OCI-M1 (cell line): ENCODE data around the gene LEO1.

Experiments used
- DNase-seq: peaks from one replicate; lab custom pipeline; 2025; lab: John Stamatoyannopoulos, UW

The LEO1 gene

DNA sequence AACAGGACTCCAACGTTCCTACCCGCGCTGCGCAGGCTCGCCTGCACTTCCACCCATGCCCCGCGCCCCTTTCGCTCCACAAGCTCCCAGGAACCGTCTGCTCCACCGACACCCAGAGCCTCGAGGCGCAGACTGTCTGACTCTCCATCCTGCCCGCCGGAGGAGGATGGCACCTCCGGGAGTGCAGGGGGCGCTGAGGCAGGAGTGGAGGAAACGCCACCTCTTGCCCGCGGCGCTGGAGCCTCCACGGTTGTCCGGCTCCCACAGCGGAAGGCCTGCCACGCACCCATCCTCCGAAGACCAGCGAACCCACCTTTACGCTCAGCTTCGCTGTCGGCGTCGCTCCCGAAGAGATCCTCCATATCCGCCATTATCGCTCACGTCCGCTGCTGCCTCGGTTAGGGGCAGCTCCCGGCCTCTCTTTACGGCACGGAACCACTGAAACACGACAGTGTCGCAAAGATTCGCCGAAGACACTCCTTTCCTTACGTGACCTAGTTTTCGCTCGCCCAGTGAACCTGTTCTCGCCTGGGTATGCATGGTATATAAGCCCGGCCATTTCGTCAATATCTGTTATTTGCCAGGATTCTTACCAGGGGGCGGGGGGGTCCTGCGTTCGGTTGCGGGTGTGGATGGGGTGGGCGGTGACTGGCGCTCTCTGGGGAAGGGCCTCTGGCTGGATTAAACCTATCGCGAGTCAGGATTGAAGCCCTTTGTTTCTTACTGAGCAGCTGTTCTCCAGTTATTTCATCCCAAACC lies at the start of gene LEO1:
TSS of gene LEO1 (minus strand) at position 404 of the 759 bp plus-strand sequence. CDS start at position 371, 33 bp downstream.
- peak; percentile 97 for DNase-seq

DNA sequence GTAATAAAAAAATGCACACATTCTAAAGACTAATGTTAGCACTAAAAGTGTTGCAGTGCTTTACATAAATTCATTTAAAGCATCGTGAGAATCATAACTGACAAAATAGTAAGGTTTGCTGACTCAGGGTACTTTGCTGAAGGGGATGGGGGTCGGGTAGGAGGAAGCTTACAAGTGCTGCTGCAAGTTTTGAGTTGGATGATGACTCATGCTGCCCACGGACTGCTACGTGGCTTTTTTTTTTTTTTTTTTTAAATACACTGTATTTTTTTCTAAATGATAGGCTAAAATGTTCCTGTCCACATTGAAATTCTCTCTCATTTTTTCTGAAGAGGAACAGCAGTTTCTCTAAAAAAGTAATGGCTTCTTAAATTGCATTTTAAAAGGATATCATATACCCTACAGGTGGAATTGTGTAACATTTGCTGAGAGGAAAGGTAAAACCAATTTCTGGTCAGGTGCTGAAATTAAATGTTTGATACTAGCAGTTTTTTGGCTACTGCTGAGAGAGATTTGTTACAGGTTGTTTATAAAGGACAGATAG lies 49.6 kb upstream of the LEO1 start:
- peak; percentile 90 for DNase-seq

DNA sequence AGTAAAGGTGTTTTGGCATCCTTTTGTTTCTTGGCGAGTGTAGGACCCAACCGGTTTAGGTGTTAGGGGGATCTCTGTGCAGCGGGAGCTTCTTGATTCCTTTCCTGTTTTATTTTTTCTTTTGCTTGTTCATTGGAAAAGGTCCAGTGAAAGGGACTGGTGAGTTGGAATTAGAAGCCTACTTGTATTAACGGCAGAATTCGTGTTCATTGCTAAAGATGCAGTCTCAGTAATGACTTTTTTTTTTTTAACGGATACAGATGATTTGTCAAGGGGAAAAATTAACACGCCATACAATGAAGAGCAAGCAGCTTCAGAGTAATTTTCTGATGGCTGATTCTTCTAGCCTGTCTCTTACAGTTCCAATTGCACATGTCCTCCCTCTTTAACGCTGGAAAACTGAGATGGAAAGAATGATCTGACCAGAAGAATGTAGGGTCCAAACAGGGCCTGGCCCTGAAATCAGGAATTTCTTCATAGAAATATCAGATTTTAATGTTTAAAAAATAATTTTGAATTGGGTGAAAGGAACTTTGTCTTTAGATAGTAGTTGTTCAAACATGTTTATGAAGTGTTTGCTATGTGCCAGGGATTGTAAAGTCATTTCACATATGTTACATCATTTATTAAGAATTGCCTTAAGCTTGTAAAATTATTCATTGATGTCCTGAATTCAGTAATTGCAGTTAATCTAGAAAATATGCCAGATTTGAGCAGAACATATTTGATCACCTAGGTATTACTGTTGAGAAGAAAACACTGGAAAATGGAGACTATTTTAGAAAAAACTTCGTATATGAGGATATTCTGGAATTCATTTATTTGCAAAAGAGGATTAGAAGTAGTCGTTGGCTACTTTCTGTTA lies 48.9 kb upstream of the LEO1 start:
- peak; percentile 81 for DNase-seq

DNA sequence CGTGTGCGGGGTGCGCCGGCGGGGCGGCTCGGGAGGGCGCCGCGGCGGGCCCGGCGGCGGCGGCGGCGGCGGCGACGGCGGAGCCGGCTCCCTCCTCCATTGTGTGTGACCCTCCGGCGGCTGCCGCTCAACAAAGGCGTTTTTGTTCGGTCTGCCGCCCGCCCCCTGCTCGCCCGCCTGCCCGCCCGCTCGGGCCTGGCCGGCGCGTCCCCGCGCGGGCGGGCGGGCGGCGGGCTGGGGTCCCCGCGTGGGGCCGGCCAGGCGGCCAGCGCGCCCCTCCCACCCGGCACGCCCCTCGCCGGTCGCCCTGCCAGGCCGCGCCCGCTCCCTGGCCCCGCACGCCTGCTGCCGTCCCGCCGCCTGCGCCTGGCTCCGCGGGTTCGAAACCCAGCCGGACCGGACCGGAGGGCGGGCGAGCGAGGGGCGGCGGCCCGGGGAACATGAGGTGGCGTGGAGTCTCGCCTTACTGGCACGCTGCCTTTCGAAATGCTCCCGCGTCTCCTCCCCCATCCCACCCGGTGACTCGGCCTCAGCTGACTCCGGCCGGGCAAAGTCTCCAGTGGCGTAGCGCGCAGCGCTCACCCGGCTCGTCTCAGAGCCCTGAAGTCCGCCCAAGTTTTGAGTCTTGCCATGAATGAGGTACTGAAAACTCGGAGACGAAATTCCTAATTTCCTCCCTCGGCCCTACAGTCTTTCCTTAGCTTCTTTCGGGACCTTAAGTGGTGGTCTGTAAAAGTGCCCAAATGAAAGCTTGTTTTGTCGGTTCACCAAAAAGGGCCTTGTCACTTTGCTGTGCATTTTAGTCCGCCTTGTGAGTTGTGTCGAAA lies 48.0 kb upstream of the LEO1 start:
- peak; percentile 85 for DNase-seq

DNA sequence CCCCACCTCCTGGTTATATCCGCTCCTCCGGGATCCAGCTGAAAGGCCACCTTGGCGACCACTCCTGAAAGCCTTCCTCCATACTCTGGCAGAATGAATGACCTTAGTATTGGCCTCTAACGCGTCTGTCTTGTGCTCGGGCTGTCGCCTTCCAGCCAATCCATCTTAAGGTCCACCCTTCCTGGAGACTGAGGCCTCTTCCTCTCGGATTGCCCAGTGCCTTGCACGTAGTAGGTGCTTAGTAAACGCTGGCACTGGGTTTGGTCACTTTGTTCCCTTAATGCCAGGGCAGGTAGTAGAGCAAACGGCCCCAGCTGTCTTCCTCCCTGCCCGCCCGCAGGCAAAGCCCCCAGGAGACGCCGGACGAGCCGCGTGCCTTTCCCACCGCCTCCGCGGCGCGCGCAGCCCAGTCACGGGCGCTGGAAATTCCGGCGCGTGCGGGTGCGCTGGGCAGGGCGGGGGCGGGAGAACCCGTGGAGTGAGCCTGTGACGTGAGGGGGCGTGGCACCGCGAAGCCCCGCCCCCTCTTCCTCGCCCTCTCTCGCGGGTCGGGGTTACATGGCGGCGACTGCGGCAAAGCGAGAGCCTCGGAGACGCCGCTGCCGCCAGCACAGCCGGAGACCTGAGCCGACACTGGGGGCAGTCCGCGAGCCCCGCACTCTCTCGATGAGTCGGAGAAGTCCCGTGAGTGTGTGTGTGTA lies 47.3 kb upstream of the LEO1 start, which contains the start of gene MAPK6:
TSS of gene MAPK6 (plus strand) at position 527 of the 701 bp plus-strand sequence. CDS start 27,242 bp downstream, outside the sequence.
- DNase-seq = peak; percentile 95

DNA sequence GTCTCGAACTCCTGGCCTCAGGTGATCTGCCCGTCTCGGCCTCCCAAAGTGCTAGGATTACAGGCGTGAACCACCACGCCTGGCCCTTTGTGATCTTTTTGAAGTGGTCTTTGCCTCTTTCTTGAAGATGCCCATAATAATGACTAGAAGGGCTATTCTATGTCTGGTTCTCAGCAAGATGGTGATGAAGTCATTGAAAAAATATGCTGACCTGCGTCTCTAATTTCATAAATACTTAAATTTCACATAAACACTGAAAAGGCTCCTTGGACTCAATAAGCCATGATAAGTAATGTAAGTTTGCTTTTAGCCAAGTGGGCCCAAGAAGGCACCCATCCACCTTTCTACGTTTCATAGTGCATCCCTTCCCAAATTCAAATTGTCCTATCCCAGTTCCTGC lies 46.7 kb upstream of the LEO1 start:
- DNase-seq = no peak

DNA sequence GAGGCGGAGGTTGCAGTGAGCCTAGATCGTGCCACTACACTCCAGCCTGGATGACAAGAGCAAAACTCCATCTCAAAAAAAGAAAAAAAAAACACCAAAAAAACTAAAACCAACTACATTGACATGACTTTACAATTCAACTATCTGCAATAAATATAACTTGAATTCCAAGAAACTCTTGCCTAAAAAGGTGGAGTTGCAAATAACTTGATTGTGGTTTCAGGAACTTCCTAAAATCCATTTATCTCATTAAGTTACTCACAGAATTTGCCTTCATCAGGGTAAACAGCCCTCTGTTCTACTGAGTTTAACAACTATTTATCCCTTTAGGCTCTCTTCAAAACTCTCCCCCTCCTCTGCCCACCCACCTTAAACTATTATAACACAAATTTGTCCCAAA lies 44.7 kb upstream of the LEO1 start:
- peak; percentile 54 for DNase-seq

DNA sequence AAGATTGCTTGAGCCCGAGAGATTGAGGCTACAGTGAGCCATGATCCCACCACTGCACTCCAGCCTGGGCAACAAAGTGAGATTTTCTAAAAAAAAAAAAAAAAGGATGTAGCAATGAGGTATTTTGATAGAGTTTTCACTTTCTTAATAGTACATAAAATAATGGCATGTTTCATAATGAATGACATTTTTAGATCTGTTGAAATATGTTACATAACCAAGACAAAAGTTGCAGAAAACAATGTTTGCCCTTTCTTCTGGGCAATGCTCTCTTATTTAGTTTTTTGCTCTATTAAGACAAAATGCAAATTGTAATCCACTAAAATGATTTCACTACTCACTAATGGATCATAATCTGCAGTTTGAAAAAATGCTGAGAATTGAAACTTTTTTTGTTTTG lies 43.0 kb upstream of the LEO1 start:
- DNase-seq = no peak

DNA sequence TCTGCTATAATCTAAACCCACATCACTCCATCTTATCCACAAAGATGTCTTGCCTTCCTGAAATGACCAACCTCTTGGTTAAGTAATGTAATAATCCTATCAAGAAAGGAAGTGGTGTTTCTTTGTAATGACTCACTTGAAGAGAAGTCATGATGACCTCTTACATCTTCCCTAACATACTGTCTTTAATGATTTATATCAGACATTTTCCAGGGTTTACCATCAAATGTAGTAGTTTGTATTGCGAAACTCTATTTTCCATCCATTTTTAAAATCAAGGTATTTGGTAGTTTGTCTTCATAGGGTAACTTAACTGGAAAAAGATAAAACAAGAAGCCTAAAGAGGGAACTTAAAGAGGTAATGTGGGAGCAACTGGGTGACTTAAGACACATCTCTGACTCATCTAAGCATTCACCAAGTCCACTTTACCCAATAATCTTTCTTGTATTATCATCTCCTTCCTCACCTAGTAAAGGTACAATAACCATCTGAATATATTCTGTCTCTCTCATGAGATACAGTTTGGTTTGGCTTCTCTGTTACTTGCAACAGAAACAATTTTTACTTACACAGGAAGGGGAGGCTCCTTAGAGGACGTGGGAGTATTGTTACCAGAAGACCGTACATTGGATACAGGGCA lies 41.7 kb upstream of the LEO1 start:
- DNase-seq = peak; percentile 55

DNA sequence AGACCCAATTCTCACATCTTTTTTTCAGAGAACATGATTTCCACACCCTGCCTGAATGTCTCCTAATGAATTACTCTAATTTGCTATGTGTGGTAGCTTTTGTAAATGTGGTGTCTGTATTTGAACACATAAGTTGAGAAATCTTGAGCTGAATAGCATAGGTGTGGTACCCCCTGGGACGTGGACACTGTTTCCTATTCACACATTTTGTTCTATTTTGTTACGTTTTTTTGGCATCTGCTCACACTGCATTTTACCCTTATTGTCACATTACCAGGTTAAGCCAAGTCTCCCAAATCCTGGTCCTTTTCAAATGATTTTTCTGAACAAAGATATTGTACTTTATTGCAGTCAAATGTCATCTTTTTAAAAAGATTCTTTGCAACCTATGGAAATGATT lies 40.6 kb upstream of the LEO1 start:
- DNase-seq = no peak

DNA sequence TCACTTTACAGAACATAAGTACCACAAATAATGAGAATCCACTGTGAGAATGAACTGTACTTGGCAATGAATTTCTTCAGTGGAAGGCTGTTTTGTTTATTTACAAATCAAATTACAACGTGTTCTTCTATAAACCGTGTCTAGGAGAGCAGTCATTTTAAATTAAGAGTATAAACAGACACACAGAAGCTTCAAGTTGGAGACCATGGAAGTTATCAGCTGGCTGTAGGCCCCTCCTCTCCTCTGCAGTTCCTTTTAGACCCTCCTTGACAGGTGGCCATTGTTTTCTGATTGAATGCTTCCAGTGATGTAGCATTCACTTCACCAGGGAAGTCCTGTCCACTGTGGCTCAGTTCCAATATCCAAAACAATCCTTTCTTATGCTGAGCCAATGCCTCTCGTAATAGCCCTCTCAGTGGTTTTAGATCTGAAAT lies 40.1 kb upstream of the LEO1 start:
- no peak for DNase-seq

DNA sequence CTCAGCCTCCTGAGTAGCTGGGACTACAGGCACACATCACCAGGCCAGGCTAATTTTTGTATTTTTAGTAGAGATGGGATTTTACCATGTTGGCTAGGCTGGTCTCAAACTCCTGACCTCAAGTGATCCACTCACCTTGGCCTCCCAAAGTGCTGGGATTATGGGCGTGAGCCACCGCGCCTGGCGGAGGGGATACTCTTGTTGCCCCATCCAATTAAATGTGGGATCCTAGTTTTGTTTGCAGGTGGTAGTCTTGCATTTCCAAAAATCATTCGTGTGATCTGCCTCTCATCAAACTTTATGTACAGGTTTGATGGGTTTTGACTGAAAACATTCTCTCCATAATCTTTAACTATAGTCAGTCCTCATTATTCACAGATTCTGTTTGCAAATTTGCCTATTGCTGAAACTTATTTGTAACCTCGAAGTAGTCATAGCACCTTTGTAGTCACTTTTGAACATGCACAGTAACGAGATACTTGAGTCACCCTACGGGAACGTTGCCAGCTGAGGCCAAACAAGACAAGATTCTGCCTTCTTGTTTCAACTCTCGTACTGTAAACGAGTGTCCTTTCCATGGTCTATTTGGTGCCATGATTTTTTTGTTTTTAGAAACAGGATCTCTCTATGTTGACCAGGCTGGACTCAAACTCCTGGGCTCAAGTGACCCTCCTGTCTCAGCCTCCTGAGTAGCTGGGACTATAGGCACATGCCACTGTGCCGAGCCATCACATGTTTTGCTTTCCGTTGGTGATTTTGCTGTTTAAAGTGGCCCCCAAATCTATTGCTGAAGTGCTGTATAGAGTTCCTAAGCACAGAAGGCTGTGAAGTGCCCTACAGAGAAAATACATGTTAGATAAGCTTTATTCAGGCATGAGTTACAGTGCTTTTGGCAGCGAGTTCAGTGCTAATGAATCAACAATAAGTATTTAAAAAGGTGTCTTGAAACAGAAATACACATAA lies 39.3 kb upstream of the LEO1 start:
- no peak for DNase-seq

DNA sequence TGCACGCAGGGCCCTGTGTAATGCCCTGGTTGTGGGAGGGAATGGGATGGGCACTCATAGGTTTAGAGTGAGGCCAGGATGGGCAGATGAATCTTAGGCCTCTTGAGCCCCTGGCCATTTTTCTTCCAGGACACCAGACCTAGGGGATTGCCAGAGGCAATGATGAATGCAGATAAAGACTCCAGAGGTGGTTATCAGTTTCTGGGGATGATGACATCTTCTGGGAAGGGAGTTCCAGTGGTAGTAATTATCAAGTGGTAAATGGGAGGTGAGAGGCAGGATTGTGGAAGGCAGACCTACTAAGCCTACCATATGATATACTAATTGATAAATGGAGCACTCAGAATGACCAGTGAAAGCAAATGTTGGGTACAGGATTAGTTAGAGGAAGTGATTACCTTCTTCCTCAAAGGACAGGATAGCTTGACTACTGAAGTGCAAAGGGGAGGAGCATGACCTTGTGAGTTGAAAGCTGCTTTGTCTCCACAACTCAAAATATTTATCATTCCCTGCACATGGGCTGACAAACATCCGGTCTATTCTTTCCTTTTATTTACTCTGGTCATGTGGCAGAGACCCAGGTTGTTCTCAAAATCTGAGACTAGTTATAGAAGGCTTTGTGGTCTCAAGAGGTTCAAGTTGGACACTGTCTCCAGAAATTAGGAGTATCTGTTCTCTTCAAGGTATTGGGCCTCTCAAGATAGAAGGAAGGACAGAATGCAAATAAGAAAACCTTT lies 37.3 kb upstream of the LEO1 start:
- peak; percentile 53 for DNase-seq

DNA sequence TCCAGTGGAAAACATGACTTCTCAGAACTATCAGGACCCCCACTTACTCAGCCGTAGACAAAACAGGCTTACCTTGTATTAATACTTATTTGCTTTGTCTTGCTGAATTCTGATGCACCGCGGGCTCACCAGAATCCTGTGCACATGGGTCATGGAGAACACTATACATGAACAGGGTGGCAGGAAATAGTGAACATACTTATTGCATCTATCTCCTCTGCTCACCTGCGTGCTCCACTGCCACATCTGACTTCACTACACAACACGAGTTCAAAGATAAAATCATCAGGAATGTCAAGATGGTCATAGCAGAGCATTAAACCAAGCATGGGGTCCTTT lies 36.8 kb upstream of the LEO1 start:
- no peak for DNase-seq

DNA sequence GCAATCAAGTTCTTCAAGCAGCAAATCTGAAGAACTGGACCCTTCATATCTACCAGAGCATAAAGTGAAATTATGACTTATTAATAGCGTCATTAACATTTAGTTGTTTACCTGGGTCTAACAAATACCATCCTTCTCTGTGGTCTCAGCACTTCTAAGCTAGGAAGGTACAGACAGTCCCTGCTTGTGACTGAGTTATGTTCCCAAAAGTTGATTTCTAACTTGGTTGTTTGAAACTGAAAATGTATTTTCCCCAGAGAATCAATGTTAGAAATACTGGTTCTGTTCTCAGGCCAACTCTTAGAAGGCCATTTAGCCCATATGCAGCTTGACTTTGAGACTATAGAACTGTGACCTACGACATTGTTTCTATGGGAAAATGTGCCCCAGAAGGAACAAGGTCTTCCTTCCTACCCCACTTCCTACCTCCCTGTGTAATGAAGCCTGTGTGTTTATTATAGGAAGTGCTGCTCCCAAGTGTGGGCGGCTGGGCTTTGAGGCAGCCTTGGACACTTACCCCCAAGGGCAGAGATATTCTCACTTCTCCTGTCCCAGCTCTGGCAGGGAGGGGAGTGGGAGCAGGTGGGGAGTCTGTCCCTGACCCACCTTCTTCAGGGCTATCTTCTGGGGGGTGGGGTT lies 35.2 kb upstream of the LEO1 start:
- DNase-seq = peak; percentile 24

DNA sequence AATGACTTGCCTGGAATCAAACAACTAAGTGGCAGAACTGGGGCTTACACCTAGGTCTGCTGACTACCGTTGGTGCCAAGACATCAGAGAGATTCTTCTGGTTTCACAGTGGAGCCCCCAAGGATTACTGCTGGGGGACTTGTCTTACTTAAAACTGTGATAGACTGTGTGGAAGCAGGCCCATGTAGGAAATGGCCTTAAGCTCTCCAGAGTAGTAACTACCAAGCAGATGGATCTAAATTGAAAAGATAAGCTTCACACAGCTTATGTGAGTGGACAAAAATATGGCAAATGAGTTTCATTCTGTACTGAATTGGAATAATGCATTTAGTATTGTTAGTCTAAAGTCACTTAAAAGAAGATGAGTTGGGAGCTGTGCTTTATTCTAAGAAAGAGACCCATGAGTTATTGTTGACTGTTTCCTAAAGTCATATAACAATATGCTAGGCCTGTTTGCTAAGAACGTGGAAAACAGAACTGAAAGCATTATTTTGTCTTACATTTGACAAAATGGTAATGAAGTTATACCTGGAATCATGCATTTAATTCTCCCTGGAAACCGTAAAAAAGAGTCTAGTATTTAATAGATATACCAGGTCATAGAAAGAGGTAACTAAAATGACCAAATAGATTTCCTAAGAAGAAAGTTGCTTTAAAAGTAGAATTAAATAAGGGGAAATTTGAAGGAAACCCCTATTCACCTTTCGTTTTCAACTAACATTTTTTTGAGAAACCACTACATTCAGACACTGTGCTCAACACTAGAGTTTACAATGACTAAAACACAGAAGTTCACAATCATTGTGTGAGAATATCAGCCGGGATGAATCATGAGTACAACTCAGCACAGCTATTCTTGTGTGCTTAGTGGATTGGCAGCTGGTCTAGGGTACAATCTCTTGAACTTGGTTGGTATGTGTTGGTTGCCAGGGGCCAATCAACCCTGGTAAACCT lies 34.4 kb upstream of the LEO1 start:
- peak; percentile 59 for DNase-seq

DNA sequence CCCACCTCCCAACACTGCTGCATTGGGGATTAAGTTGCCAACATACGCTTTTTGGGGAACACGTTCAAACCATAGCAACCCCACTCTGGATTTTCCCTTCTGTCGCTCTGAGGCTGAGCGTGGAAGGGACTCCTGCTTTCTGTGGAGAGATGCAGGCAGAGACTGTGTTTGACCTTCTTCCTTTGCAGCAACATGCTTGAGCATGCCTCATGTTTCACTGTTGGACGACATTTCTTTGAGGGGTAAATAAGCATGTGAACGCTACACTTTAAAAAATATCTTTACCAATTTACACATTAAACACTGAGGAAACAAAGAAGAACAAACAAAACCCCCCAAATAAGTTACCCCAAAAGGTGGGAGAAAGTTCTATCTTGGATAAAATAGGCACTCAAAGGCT lies 33.2 kb upstream of the LEO1 start:
- no peak for DNase-seq
